ENCODE data around the gene PFDN5. TPM values are rescaled to one million over a fixed set of nuclear protein-coding genes. Genes with fewer than 3 reads are reported as not detected.

The PFDN5 gene
- total RNA-seq, 2 donors from 2014 or later = 322 to 403 TPM

GRCh38 chr12:53346491-53346890, 51.1 kb downstream of the PFDN5 start:
- 92 to 100% methylated on average over 1 of the region's 1 CpG for WGBS, 2 experiments (ENCODE audit: insufficient coverage in 1 of 2, insufficient read length in 1 of 2)

GRCh38 chr12:53347905-53348304, 52.6 kb downstream of the PFDN5 start:
- Histone ChIP-seq H3K36me3 (ENCODE audit: control insufficient read depth, insufficient read depth, low read length) (no peaks in the 10 kb centered on the region), H3K9ac (ENCODE audit: extremely low read depth, low read length, poor library complexity, severe bottlenecking) (no peak overlapping the region), H3K27ac (ENCODE audit: low read depth, low read length) (no peak overlapping the region), H3K4me3 (ENCODE audit: low read length) (no peak overlapping the region), H3K9me3 (ENCODE audit: control insufficient read depth, low read length) (no peaks in the 10 kb centered on the region), H3K4me1 (ENCODE audit: control insufficient read depth, insufficient read depth, low read length) (peaks cover 8% of the 10 kb centered on the region), H3K27me3 (ENCODE audit: control insufficient read depth, insufficient read depth, low read length, poor library complexity, severe bottlenecking) (no peaks in the 10 kb centered on the region)
- TF ChIP-seq, protein P1, sequence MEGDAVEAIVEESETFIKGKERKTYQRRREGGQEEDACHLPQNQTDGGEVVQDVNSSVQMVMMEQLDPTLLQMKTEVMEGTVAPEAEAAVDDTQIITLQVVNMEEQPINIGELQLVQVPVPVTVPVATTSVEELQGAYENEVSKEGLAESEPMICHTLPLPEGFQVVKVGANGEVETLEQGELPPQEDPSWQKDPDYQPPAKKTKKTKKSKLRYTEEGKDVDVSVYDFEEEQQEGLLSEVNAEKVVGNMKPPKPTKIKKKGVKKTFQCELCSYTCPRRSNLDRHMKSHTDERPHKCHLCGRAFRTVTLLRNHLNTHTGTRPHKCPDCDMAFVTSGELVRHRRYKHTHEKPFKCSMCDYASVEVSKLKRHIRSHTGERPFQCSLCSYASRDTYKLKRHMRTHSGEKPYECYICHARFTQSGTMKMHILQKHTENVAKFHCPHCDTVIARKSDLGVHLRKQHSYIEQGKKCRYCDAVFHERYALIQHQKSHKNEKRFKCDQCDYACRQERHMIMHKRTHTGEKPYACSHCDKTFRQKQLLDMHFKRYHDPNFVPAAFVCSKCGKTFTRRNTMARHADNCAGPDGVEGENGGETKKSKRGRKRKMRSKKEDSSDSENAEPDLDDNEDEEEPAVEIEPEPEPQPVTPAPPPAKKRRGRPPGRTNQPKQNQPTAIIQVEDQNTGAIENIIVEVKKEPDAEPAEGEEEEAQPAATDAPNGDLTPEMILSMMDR (conservative IDR thresholded peaks at IDR 0.05) = no peak
- no peak for DNase-seq
- no peaks in the 10 kb centered on the region for H3K36me3 Mint-ChIP-seq (ENCODE audit: low read depth)
- no peaks in the 10 kb centered on the region for H3K9me3 Mint-ChIP-seq
- 92 to 93% methylated on average over 2 to 4 of the region's 4 CpGs for WGBS, 2 experiments (ENCODE audit: insufficient coverage in 1 of 2, insufficient read length in 1 of 2)
- no peak overlapping the region for H3K27ac Mint-ChIP-seq
- H3K4me1 Mint-ChIP-seq = peaks cover 12% of the 10 kb centered on the region
- H3K4me3 Mint-ChIP-seq = no peak overlapping the region
- peaks cover 8% of the 10 kb centered on the region for H3K27me3 Mint-ChIP-seq (ENCODE audit: insufficient read depth)

More at GRCh38 chr12:53346491-53346890, 51.1 kb downstream of the PFDN5 start:
- Mint-ChIP-seq H3K4me1 (peaks cover 10% of the 10 kb centered on the region), H3K36me3 (ENCODE audit: low read depth) (no peaks in the 10 kb centered on the region), H3K27me3 (ENCODE audit: insufficient read depth) (peaks cover 14% of the 10 kb centered on the region), H3K9me3 (no peaks in the 10 kb centered on the region), H3K27ac (no peak overlapping the region), H3K4me3 (no peak overlapping the region)
- Histone ChIP-seq H3K9ac (ENCODE audit: extremely low read depth, low read length, poor library complexity, severe bottlenecking) (no peak overlapping the region), H3K4me1 (ENCODE audit: control insufficient read depth, insufficient read depth, low read length) (peaks cover 8% of the 10 kb centered on the region), H3K4me3 (ENCODE audit: low read length) (no peak overlapping the region), H3K9me3 (ENCODE audit: control insufficient read depth, low read length) (no peaks in the 10 kb centered on the region), H3K27ac (ENCODE audit: low read depth, low read length) (no peak overlapping the region), H3K27me3 (ENCODE audit: control insufficient read depth, insufficient read depth, low read length, poor library complexity, severe bottlenecking) (no peaks in the 10 kb centered on the region), H3K36me3 (ENCODE audit: control insufficient read depth, insufficient read depth, low read length) (no peaks in the 10 kb centered on the region)
- DNase-seq = no peak
- TF ChIP-seq, protein P1 (conservative IDR thresholded peaks at IDR 0.05) = no peak

Other genes with a start within 250 kb of the PFDN5 start
- gene TNS2, start 245.5 kb upstream of the PFDN5 start, total RNA-seq = 10 to 100 TPM; 10.2 to 12.6 TPM
- 10 to 100 TPM; 13.0 to 18.4 TPM for gene SPRYD3, start 216.2 kb upstream of the PFDN5 start, total RNA-seq
- gene IGFBP6, start 197.9 kb upstream of the PFDN5 start, total RNA-seq = 10 to 100 TPM; 21.7 to 48.4 TPM
- gene SOAT2, start 192.1 kb upstream of the PFDN5 start, total RNA-seq = under 1 TPM; 0.46 to 0.71 TPM
- gene ZNF740, start 114.8 kb upstream of the PFDN5 start, total RNA-seq = 10 to 100 TPM; 54.0 to 54.6 TPM
- gene CSAD, start 114.6 kb upstream of the PFDN5 start, total RNA-seq = 10 to 100 TPM; 24.9 to 38.2 TPM
- gene ITGB7, start 88.3 kb upstream of the PFDN5 start, total RNA-seq = 1 to 10 TPM; 1.4 TPM
- gene RARG, start 63.3 kb upstream of the PFDN5 start, total RNA-seq = 10 to 100 TPM; 19.5 to 26.8 TPM
- 10 to 100 TPM; 33.3 to 50.7 TPM for gene ESPL1, start 27.2 kb upstream of the PFDN5 start, total RNA-seq
- gene MYG1, start 4.2 kb downstream of the PFDN5 start, total RNA-seq = 10 to 100 TPM; 55.3 to 74.2 TPM
- 10 to 100 TPM; 69.4 to 82.4 TPM for gene AAAS, start 26.1 kb downstream of the PFDN5 start, total RNA-seq
- not detected for gene SP7, start 40.8 kb downstream of the PFDN5 start, total RNA-seq
- 10 to 100 TPM; 91.2 to 99.5 TPM for gene SP1, start 84.6 kb downstream of the PFDN5 start, total RNA-seq
- gene AMHR2, start 128.3 kb downstream of the PFDN5 start, total RNA-seq = 10 to 100 TPM; 17.1 to 23.6 TPM
- 100 to 1,000 TPM; 184 to 209 TPM for gene PRR13, start 146.2 kb downstream of the PFDN5 start, total RNA-seq
- gene PCBP2, start 156.6 kb downstream of the PFDN5 start, total RNA-seq = 1,000 to 10,000 TPM; 1,281 to 1,338 TPM
- gene MAP3K12, start 203.9 kb downstream of the PFDN5 start, total RNA-seq = 1 to 10 TPM; 5.5 to 8.1 TPM
- gene TARBP2, start 205.7 kb downstream of the PFDN5 start, total RNA-seq = 10 to 100 TPM; 48.4 to 60.3 TPM
- gene NPFF, start 211.9 kb downstream of the PFDN5 start, total RNA-seq = not detected